H1 (cell line): ENCODE data around the gene TEX9. TPM values are rescaled to one million over a fixed set of nuclear protein-coding genes. Genes with fewer than 3 reads are reported as not detected.

Experiments used
- YY1 ChIP-seq: IDR thresholded peaks from 2 replicates; pipeline ENCODE4 v1.6.1; 2011; ENCODE audit warnings: low read depth, mild to moderate bottlenecking, low read length
- polyA plus RNA-seq, 7 experiments: library from polyadenylated mRNA; depleted of rRNA in 3 of 7; stranded (reverse) in 5 of 7; unstranded in 2 of 7; fragments of >200 nt in 5 of 7; fragments of 200-250 nt in 2 of 7; gene quantifications; 1 replicate in 5 of 7; 2 replicates in 1 of 7; 4 replicates in 1 of 7; pipeline versions ENCODE4 v1.2.1 to v1.2.3, GENCODE V29; 2011 to 2013; ENCODE audit warnings: missing spikeins in 2 of 7, mixed read lengths in 2 of 7
- total RNA-seq: library from RNA; stranded (reverse); fragmentation: NEBNext Ultra II Directional; extraction: Animal tissue kit (Norgen Biotek cat#: 25700); gene quantifications from 2 replicates; pipeline ENCODE4 v1.2.1, GENCODE V29; 2021

The TEX9 gene
- total and polyA plus RNA-seq, 2 of the 8 experiments (the other 6 are each of a cell fraction or from before 2014, with no cell fraction given), result 3.4 to 12.3 TPM

GRCh38 chr15:56351957-56352506, 13.2 kb upstream of the TEX9 start (continued):
- no peak for TF ChIP-seq YY1
